OCI-LY7 (cell line): Measurements from ENCODE around the gene SRGAP3. TPM values are rescaled to one million over a fixed set of nuclear protein-coding genes. Genes with fewer than 3 reads are reported as not detected.

Experiments used
- BruUV-seq: library from RNA; stranded (reverse); fragments of 400-500 nt; replicated peaks from 2 replicates; lab custom pipeline; 2021; lab: Mats Ljungman, UMichigan
- CTCF ChIA-PET: fragments of 300-600 bp; sonication (Branson Sonifier 250); formaldehyde crosslinking; loops from one replicate; lab custom pipeline; 2022; ENCODE audit warnings: antibody characterized with exemption; ENCODE audit not compliant: unreplicated experiment; lab: Charles Lee
- POLR2A ChIA-PET: fragments of 300-600 bp; sonication (Branson Sonifier 250); formaldehyde crosslinking; loops from one replicate; lab custom pipeline; 2022; ENCODE audit warnings: antibody characterized with exemption; lab: Charles Lee
- DNase-seq: peaks from one replicate; pipeline ENCODE4 v3.0.0-alpha.2; 2015; ENCODE audit warnings: low spot score
- H2AFZ ChIP-seq: fragments of 200-600 bp; sonication (generic), shearing (Covaris generic); 2 replicates; pipeline ENCODE4 v1.6.1; 2014; ENCODE audit warnings: mild to moderate bottlenecking, antibody characterized with exemption, low read length, moderate library complexity
- H3K27ac ChIP-seq: fragments of 200-600 bp; sonication (generic); 2 replicates; pipeline ENCODE4 v1.5.1; 2014; ENCODE audit warnings: mixed run types, low read depth, mild to moderate bottlenecking, moderate library complexity, low read length, inconsistent platforms; ENCODE audit not compliant: poor library complexity, severe bottlenecking
- H3K36me3 ChIP-seq: fragments of 200-600 bp; sonication (generic); 2 replicates; pipeline ENCODE4 v1.6.1; 2014; ENCODE audit warnings: mild to moderate bottlenecking, antibody characterized with exemption, low read length, moderate library complexity, mixed read lengths; ENCODE audit not compliant: insufficient read depth
- H3K4me1 ChIP-seq: fragments of 200-600 bp; sonication (generic); 2 replicates; pipeline ENCODE4 v1.5.1; 2014; ENCODE audit warnings: mild to moderate bottlenecking, low read length; ENCODE audit not compliant: insufficient read depth, poor library complexity, severe bottlenecking
- H3K4me2 ChIP-seq: fragments of 200-600 bp; sonication (generic); 2 replicates; pipeline ENCODE4 v1.6.1; 2014; ENCODE audit warnings: mild to moderate bottlenecking, low read length
- H3K4me3 ChIP-seq: fragments of 200-600 bp; sonication (generic); 2 replicates; pipeline ENCODE4 v1.5.1; 2014; ENCODE audit warnings: mild to moderate bottlenecking, low read depth, low read length; ENCODE audit not compliant: poor library complexity, severe bottlenecking
- H3K79me2 ChIP-seq: fragments of 200-600 bp; sonication (generic); 2 replicates; pipeline ENCODE4 v1.6.1; 2016; ENCODE audit warnings: low read depth, mild to moderate bottlenecking, low read length, moderate library complexity, mixed read lengths; ENCODE audit not compliant: insufficient read depth
- H3K9me2 ChIP-seq: fragments of 200-600 bp; sonication (generic); 2 replicates; pipeline ENCODE4 v1.6.1; 2016; ENCODE audit warnings: mild to moderate bottlenecking, low read length, mixed read lengths; ENCODE audit not compliant: insufficient read depth
- H3K9me3 ChIP-seq: fragments of 200-600 bp; sonication (generic); 2 replicates; pipeline ENCODE4 v1.6.1; 2014; ENCODE audit warnings: mild to moderate bottlenecking, mixed run types, low read length, mixed read lengths
- H4K20me1 ChIP-seq: fragments of 200-600 bp; sonication (generic); 2 replicates; pipeline ENCODE4 v1.6.1; 2014; ENCODE audit warnings: mild to moderate bottlenecking, antibody characterized with exemption, low read length, moderate library complexity, mixed read lengths; ENCODE audit not compliant: insufficient read depth
- CTCF ChIP-seq: fragments of 200-600 bp; sonication (generic); conservative IDR thresholded peaks from 2 replicates; pipeline ENCODE4 v1.5.1; 2014; ENCODE audit warnings: mild to moderate bottlenecking, antibody characterized with exemption, low read length, moderate library complexity, mixed read lengths
- EZH2phosphoT487 ChIP-seq: fragments of 200-600 bp; sonication (generic); IDR thresholded peaks from 2 replicates; pipeline ENCODE4 v1.6.1; 2018; ENCODE audit warnings: low read depth, borderline replicate concordance, mild to moderate bottlenecking, mixed run types, antibody characterized with exemption, low read length, moderate library complexity, mixed read lengths
- intact Hi-C: fragments of 100-400 bp; cut with micrococcal nuclease; formaldehyde crosslinking; loops from one replicate; pipeline ENCODE4 v1.10.0; 2022; ENCODE audit not compliant: unreplicated experiment
- total RNA-seq, 2 experiments: library from RNA; depleted of rRNA in 1 of 2; stranded (reverse); fragments of >200 nt in 1 of 2; shearing (Covaris generic) in 1 of 2; gene quantifications; 2 replicates each; pipeline ENCODE4 v1.2.3, GENCODE V29; 2014 to 2022

Gene SRGAP3
- total RNA-seq, 2 experiments from 2014 or later: 1.5 to 1.7 TPM

GRCh38 chr3:9279966-9280365 lies 30.5 kb upstream of the SRGAP3 start:
- intact Hi-C loops: no loop called here
- no peak overlapping the region for H3K27ac ChIP-seq
- DNase-seq: no peak
- H4K20me1 ChIP-seq: no peaks in the 10 kb centered on the region
- no peaks in the 10 kb centered on the region for H3K9me2 ChIP-seq
- H3K4me2 ChIP-seq: no peak overlapping the region
- no TSS peak for BruUV-seq
- TF ChIP-seq EZH2phosphoT487: no peak
- no peak for TF ChIP-seq CTCF
- no peaks in the 10 kb centered on the region for H3K9me3 ChIP-seq
- CTCF ChIA-PET: no interaction called here
- POLR2A ChIA-PET: interaction anchor here (0.6 to 0.7 kb wide), 2 partner anchors 102 to 440 kb away, joined by 3 to 5 read pairs; no protein-coding TSS in a partner anchor
- H3K4me1 ChIP-seq: no peaks in the 10 kb centered on the region
- H3K4me3 ChIP-seq: no peak overlapping the region
- H3K36me3 ChIP-seq: no peaks in the 10 kb centered on the region
- H3K79me2 ChIP-seq: no peaks in the 10 kb centered on the region
- H2AFZ ChIP-seq: no peak overlapping the region

- TF ChIP-seq CTCF: no peak
- TF ChIP-seq EZH2phosphoT487: no peak
- CTCF ChIA-PET: no interaction called here
- H3K9me3 ChIP-seq: no peaks in the 10 kb centered on the region
- POLR2A ChIA-PET: no interaction called here
- H3K4me1 ChIP-seq: no peaks in the 10 kb centered on the region
- H3K27ac ChIP-seq: no peak overlapping the region
- no peak overlapping the region for H3K4me2 ChIP-seq
- H3K4me3 ChIP-seq: no peak overlapping the region
- H2AFZ ChIP-seq: no peak overlapping the region
- H3K36me3 ChIP-seq: no peaks in the 10 kb centered on the region
- no peaks in the 10 kb centered on the region for H3K79me2 ChIP-seq
- intact Hi-C loops: no loop called here
- H4K20me1 ChIP-seq: no peaks in the 10 kb centered on the region
- DNase-seq: no peak
- BruUV-seq: no TSS peak
- no peaks in the 10 kb centered on the region for H3K9me2 ChIP-seq
Measured at GRCh38 chr3:9278498-9278897, 29.1 kb upstream of the SRGAP3 start.

- BruUV-seq: no TSS peak
Measured at GRCh38 chr3:9278085-9278484, 28.6 kb upstream of the SRGAP3 start.

More at GRCh38 chr3:9278085-9278484, 28.6 kb upstream of the SRGAP3 start:
- H3K9me2 ChIP-seq: no peaks in the 10 kb centered on the region
- no peaks in the 10 kb centered on the region for H3K79me2 ChIP-seq
- no peaks in the 10 kb centered on the region for H3K36me3 ChIP-seq
- no peaks in the 10 kb centered on the region for H3K9me3 ChIP-seq
- intact Hi-C loops: no loop called here
- H3K4me1 ChIP-seq: no peaks in the 10 kb centered on the region
- H3K4me3 ChIP-seq: no peak overlapping the region
- TF ChIP-seq EZH2phosphoT487 (no peak), CTCF (no peak)
- no peak for DNase-seq
- H4K20me1 ChIP-seq: no peaks in the 10 kb centered on the region
- CTCF ChIA-PET: no interaction called here
- no peak overlapping the region for H3K27ac ChIP-seq
- no peak overlapping the region for H2AFZ ChIP-seq
- POLR2A ChIA-PET: interaction anchor here (0.7 kb wide), 1 partner anchor 226 kb away, joined by 3 read pairs; no protein-coding TSS in a partner anchor
- H3K4me2 ChIP-seq: no peak overlapping the region
